GM10266 (cell line): ENCODE results near the gene ACAD8.

Source experiments
- DNase-seq: peaks from one replicate; pipeline ENCODE4 v3.0.0; 2012; ENCODE audit errors: extremely low spot score
- TF ChIP-seq, protein P1 (sequence below): IDR thresholded peaks from 2 replicates; pipeline ENCODE4 v1.5.1; 2012; ENCODE audit warnings: mild to moderate bottlenecking, low read depth; ENCODE audit not compliant: control insufficient read depth, insufficient read depth; ENCODE audit errors: missing control alignments

The ACAD8 gene

DNA sequence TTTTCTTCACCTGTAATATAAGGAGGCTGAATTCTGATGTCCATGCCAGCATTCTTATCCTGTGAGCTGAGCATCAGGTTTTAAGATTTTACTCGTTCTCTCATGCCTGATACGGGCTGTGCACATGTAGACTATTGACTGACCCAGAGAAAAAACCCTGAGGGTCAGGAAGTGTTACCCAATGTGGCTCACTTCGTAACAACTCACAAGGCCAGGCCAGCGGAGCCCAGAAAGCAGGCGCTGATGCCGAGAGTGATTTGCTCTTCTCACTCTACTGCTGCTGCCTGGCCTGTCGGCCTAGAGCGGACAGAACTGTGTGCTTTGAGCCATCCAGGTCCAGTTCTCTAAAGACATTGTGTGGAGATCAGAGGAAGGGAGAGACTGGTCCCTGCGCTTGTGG, 11.0 kb upstream of the ACAD8 start:
- DNase-seq, result no peak
- TF ChIP-seq, protein P1, sequence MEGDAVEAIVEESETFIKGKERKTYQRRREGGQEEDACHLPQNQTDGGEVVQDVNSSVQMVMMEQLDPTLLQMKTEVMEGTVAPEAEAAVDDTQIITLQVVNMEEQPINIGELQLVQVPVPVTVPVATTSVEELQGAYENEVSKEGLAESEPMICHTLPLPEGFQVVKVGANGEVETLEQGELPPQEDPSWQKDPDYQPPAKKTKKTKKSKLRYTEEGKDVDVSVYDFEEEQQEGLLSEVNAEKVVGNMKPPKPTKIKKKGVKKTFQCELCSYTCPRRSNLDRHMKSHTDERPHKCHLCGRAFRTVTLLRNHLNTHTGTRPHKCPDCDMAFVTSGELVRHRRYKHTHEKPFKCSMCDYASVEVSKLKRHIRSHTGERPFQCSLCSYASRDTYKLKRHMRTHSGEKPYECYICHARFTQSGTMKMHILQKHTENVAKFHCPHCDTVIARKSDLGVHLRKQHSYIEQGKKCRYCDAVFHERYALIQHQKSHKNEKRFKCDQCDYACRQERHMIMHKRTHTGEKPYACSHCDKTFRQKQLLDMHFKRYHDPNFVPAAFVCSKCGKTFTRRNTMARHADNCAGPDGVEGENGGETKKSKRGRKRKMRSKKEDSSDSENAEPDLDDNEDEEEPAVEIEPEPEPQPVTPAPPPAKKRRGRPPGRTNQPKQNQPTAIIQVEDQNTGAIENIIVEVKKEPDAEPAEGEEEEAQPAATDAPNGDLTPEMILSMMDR, result no peak

GRCh38 chr11:134243913-134244312, 9.5 kb upstream of the ACAD8 start:
- no peak for DNase-seq
- TF ChIP-seq, protein P1, result no peak

DNA sequence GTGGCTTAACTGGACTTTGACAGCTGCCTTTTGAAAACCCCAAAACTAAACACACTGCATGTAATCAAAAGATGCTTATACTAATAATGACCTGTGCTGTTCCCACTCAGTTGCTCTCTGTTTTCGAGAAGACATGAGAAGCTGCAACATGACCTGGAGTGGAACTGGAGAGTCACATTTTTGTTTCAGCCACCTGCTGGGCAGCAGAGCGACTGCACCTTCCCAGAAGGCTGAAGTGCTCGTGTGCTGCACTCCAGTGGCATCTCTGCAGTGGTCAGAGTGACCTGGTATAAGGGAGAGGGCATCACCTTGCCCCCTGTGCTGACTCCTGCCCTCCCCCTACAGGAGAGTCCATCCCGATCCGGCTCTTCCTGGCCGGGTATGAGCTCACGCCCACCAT, 8.8 kb upstream of the ACAD8 start:
- peak; percentile 34 for DNase-seq
- TF ChIP-seq, protein P1, result peak; percentile 55

DNA sequence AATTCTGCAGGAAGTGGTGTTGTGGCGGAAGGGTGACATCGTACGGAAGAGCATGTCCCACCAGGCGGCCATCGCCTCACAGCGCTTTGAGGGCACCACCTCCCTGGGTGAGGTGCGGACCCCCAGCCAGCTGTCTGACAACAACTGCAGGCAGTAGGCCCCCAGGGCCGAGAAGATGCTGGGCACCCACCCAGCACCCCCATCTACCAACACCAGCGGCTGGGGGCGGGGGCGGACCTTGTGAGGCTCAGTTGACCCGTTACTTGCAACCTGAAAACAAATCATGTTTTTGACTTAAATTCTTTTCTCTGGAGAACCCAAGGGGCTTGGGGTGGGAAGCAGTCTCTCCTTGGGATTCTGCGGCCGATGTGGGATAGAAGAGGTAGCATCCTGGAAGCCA, 7.9 kb upstream of the ACAD8 start:
- no peak for DNase-seq
- TF ChIP-seq, protein P1, result no peak

DNA sequence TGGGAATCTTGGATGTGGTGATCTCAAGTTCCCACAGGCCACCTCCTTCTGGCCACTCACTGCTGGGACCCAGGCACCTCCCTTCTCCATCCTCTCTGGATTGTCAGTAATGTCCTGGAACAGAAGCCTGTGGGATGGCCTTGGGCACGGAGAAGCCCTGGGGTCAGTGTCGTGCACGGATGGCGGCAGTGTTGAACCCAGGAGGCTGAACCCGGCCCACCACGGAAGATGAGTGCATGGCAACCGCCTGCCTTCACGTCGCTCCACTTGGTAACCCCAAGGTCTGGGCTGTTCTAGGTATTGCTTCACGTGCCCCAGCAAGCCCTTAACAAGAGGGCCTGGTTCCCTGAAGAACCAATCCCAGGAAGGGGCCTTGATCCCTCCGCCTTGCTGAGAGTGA, 7.3 kb upstream of the ACAD8 start:
- no peak for DNase-seq
- TF ChIP-seq, protein P1, result no peak

GRCh38 chr11:134246678-134247077, 6.7 kb upstream of the ACAD8 start:
- TF ChIP-seq, protein P1, result no peak
- DNase-seq, result no peak

GRCh38 chr11:134248910-134249480, 4.4 kb upstream of the ACAD8 start:
- TF ChIP-seq, protein P1, result no peak
- no peak for DNase-seq
